Gastrocnemius medialis (tissue), 4 donors: ENCODE measurements around the gene ELK4.

ENCODE experiments used
- POLR2A ChIP-seq, 2 donors: fragments of 450-650 bp; IDR thresholded peaks; one replicate each; pipeline ENCODE4 v1.6.1; 2017; ENCODE audit warnings: antibody characterized with exemption in 2 of 2, mild to moderate bottlenecking in 2 of 2, moderate library complexity in 2 of 2
- TF ChIP-seq, protein P1 (sequence below), 5 experiments: fragments of 450-650 bp in 3 of 5; fragments of 200-600 bp in 2 of 5; sonication (generic) in 2 of 5; IDR thresholded peaks in 4 of 5; conservative IDR thresholded peaks in 1 of 5; 1 replicate in 4 of 5; 2 replicates in 1 of 5; pipeline ENCODE4 v1.5.1; 2016 to 2019; ENCODE audit warnings: antibody characterized with exemption in 5 of 5, mild to moderate bottlenecking in 3 of 5, moderate library complexity in 3 of 5

DNA sequence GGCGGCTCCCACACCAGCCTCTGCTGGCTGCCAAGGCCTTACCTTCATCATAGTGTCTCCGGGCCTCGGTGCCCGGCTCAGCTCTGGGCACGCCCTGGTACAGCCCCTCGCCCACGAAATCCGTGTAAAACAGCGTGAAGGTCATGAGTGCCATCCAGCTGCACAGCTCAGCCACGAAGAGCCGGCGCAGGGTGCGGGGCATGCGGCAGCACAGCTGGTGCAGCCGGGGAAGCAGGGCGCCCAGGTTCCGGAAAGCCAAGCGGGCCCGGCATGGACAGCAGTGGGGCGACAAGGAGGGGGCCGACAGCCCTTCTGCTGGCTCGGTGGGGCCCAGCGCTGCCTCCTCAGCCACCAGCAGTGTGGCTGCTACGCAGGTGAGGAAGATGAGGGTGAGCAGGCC is 31.0 kb upstream of the ELK4 start:
- TF ChIP-seq, protein P1, sequence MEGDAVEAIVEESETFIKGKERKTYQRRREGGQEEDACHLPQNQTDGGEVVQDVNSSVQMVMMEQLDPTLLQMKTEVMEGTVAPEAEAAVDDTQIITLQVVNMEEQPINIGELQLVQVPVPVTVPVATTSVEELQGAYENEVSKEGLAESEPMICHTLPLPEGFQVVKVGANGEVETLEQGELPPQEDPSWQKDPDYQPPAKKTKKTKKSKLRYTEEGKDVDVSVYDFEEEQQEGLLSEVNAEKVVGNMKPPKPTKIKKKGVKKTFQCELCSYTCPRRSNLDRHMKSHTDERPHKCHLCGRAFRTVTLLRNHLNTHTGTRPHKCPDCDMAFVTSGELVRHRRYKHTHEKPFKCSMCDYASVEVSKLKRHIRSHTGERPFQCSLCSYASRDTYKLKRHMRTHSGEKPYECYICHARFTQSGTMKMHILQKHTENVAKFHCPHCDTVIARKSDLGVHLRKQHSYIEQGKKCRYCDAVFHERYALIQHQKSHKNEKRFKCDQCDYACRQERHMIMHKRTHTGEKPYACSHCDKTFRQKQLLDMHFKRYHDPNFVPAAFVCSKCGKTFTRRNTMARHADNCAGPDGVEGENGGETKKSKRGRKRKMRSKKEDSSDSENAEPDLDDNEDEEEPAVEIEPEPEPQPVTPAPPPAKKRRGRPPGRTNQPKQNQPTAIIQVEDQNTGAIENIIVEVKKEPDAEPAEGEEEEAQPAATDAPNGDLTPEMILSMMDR (IDR thresholded peaks at IDR 0.05 in 4 of 5, conservative IDR thresholded peaks at IDR 0.05 in 1 of 5) = no peak
- TF ChIP-seq POLR2A (IDR thresholded peaks at IDR 0.05) = no peak
